Fibroblast of skin of right biceps (primary cell): ENCODE measurements around the gene SNAPC4.

Source experiments
- DNase-seq: peaks from one replicate; pipeline ENCODE4 v3.0.0-alpha.2; 2013

SNAPC4 gene, protein sequence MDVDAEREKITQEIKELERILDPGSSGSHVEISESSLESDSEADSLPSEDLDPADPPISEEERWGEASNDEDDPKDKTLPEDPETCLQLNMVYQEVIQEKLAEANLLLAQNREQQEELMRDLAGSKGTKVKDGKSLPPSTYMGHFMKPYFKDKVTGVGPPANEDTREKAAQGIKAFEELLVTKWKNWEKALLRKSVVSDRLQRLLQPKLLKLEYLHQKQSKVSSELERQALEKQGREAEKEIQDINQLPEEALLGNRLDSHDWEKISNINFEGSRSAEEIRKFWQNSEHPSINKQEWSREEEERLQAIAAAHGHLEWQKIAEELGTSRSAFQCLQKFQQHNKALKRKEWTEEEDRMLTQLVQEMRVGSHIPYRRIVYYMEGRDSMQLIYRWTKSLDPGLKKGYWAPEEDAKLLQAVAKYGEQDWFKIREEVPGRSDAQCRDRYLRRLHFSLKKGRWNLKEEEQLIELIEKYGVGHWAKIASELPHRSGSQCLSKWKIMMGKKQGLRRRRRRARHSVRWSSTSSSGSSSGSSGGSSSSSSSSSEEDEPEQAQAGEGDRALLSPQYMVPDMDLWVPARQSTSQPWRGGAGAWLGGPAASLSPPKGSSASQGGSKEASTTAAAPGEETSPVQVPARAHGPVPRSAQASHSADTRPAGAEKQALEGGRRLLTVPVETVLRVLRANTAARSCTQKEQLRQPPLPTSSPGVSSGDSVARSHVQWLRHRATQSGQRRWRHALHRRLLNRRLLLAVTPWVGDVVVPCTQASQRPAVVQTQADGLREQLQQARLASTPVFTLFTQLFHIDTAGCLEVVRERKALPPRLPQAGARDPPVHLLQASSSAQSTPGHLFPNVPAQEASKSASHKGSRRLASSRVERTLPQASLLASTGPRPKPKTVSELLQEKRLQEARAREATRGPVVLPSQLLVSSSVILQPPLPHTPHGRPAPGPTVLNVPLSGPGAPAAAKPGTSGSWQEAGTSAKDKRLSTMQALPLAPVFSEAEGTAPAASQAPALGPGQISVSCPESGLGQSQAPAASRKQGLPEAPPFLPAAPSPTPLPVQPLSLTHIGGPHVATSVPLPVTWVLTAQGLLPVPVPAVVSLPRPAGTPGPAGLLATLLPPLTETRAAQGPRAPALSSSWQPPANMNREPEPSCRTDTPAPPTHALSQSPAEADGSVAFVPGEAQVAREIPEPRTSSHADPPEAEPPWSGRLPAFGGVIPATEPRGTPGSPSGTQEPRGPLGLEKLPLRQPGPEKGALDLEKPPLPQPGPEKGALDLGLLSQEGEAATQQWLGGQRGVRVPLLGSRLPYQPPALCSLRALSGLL (N-terminal part only)

DNA sequence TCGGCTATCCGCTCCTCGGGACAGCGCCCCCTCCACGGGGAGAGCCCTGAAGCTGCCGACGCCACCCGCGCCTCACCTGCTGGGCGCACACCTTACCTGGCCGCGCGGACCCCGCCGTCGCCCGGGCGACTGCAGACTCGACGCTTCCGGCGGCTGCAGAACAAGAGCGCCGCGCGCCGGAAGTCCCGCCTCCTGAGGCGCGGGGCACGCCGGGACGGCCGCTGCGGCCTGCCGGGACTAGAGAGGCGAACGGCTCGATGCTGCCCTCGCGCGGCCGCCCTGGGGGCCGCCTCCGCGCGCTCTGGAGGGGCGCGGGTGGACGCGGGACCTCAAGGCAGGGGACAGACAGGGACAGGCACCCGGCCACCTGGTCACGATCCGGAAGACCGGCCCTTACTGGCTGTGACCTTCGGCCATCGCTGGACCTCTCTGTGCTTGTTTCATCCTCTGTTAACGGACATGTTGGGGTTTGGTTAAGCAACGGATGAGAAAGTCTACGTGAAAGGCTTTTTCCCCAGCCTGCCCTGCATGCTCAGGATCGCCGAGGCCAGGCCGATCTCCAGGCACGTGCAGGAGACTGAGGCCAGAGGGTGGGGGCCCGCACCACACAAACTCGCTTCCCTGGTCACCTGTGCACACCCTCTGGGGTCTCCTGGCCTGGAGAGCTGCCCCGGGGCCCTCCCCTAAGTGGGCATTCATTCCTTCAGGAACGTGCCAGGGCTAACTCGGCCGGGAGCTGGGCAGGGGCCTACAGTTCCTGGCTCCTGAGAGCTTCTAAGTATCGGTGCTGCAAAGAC, at the start of gene SNAPC4:
Gene SNAPC4, minus strand, starts transcription at position 133 of the 797 bp plus-strand sequence. CDS start 1,742 bp downstream, outside the sequence.
- peak; percentile 84 for DNase-seq

DNA sequence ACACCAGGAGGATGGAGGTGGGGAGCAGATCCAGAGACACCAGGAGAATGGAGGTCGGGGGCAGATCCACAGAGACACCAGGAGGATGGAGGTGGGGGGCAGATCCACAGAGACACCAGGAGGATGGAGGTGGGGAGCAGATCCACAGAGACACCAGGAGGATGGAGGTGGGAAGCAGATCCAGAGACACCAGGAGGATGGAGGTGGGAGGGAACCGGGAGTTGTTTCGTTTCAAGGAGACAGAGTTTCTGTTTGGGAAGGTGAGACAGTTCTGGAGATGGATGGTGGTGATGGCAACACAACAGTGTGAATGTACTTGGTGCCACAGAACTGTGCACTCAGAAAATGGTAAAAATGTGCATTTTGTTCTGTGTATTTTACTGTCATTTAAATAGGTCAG, 48.7 kb upstream of the SNAPC4 start:
- DNase-seq, result no peak

DNA sequence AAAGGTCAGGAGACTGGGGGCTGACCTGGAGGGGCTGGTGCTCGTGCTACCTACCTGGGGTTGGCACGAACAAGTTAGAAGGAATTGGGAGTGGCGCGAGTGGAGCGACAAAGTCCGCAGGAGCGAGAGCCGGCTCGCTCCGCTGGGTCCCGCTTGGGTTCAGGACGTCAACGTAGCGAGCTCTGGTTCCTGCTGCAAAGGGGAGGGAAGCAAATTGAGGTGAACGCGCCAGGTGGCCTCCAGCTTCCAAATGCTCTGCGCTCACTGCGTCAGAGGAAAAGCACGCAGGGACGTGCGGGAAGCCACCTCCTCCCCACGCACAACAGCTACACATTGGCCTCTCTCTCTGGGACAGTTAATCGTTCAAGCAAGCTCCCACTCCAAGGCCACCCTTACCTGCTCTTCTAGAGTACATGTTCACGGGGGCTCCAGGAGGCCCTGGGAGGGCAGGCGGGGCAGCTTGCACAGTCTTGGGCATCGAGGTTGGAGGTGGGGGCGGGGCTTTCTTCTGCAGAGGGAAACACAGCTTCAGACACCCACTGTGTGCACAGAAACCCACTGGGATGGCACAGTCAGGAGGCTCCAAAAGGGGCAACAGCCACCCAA, 47.3 kb upstream of the SNAPC4 start:
- no peak for DNase-seq

DNA sequence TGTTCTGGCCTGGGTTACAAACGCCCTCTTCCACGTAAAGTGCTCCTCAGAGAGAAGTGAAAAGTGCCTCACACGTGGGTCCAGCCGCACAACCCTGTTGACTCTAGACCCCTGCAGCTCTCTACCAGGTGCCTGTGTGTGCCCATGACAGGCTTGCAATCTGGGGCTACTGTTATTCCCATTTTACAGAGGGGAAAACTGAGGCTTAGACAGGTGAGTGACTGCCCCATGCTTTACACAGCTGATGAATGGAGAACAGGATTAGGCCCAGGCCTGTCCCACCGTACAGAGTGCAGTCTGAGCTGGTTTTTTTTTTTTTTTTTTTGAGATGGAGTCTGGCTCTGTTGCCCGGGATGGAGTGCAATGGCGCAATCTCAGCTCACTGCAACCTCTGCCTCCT, 45.8 kb upstream of the SNAPC4 start:
- DNase-seq, result no peak

DNA sequence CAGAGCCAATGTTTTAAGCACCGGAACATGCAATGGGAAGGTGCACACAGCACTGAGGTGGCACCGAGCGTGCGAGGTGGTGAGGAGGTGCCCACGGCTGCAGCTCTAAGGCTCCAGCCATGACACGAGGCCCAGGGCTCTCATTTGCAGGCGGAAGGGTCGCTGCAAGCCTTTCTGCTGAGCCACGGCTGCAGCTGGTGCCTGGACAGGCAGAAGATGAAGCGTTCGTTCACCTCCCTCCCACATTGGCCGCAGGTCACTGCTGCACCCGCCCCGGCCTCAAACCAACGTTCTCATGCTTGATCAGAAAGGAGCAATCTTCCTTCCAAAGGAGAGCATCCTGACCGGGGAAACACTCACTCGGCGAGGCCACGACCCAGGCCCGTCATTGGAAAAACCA, 44.1 kb upstream of the SNAPC4 start:
- DNase-seq, result no peak

DNA sequence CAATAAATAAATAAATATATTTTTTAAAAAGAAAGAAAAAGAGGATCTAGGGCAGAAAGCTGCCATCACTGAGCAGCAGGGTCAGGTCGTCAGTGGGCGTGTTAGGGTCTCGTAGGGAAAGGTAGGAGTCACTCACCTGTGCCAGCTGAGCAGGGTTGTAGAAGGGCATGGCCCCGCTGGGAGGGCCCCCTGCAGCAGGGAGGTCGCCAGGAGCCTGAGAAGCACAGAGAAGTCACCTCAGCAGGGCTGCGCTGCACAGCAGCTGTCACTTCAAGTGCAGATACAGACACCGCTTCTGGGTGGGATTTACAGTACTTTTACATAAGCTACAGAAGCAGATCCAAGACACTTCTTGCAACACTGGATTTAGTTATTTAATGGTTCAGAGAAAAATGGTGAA, 43.7 kb upstream of the SNAPC4 start:
- DNase-seq, result no peak

DNA sequence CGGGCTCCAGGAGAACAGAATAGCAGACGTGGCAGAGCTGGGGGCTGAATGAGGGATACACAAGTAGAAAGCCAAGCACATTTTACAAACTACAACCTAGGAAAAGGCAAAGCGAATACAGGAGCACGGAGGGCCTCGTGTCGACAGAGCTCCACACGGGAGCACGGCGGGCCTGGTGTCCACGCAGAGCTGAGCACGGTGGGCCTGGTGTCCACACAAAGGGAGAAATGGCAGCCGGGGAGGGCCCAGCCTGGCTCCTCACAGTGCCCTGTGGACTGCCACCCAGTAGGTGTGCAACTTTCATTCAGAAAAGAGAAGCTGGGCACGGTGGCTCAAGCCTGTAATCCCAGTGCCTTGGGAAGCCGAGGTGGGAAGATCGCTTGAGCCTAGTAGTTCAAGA, 43.1 kb upstream of the SNAPC4 start:
- DNase-seq, result no peak

DNA sequence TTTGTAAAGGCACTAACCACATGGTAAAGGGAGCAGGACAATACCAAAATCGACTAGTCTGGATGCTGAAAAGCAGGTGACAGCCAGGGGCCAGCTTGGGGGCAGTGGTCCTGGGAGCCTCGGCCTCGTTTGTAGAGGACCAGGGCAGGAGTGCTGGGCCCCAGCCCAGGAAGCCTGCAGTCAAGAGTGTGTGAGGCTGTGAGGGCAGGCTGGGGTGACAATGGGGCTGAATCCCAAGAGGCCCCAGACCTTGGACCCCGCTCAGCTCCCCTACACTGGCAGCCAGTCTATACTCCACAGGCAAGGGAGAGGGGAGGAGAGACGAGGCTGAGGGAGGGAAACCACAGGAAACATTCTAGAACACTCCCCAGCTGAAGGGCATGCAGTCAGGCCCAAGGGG, 42.3 kb upstream of the SNAPC4 start:
- DNase-seq, result no peak

DNA sequence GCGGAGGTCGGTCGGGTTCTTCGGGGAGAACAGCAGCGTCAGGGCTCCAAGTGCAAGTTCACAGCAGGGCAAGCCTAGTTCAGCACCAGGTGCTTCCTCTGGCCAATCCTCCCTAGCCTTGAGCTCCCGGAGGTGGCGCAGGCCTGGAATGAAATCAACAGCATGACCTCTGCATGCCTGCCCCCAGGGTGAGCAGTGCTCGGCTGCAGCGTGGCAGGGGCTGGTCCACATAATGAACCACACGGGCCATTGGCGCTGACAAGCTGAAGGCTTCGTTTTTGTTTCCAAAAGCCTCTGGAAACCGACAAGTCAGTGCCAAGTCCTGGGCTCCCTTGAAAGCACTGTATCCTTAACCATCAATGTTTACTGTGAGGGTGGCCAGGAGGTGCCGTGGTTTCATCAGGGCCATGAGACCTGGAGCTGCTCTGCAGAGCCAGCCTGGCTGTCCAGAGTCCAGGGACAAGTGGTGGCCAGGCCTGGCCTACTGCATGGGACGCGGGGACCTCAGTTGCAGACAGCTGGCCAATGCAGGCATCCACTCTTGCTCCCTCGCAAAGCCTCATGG, 41.8 kb upstream of the SNAPC4 start:
- DNase-seq, result no peak

DNA sequence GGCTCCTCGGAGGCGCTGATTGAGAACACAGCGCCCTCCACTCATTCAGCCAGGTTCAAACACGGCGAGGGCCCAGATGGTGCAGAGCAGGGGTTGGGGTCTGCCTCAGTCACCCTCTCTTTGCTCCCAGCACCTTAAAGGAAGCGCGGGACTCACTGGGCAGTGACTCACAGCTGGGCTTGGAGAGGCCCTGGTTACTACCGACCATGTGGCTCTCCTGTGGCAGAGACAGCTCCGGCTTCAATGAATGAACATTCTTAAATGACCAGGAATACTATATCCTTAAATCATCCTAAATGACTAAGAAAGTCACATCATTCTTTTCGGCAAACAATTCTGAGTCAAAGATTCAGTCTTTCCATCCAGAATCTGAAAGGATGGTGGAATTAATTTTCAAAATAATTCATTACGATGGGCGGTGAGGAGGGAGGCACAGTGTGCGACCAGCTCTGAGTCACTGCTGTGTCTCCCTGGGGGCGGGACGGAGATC, 41.3 kb upstream of the SNAPC4 start:
- DNase-seq, result no peak

DNA sequence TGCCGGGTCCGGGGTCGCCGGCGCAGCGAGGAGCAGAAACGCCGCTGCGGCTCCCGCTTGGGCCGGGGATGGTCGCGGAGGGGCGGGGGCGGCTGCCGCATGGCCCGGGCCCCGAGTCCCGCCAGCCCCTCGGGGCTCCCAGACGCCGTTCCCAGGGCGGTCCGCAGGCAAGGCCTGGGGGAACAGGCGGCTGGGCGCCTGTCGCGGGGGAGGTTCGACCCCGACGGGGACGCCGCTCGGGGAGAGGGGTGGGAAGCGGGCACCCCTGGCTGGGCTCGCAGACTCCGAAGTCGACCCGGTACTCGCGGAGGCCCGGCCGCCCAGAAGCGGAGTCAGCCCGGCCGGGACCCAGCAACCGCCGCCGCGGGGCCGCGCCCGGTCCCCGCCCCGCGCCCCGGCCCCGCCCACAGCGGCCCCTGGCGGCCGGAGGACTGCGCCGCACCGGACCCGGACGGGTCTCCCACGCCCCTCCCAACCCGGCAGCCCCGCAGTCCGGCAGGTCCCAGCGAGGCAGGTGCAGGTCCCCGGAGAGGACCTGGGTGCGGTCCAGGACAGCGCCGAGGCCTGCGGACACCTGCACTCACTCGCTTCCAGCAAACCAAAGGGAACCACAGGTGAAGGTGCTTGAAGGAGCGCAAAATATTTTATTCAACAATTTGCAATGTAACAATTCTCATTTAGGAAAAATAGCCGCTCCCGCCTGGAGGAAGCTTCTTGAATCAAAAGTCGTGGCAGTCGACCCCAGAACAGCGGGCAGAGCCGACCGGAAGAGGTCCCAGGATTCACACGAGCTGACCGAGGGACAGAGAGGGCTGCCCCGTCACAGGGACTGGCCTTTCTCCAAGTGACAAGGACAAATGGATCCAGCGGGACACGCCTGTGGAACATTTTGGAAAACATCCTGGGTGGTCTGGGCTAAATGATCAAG, 39.8 kb upstream of the SNAPC4 start, which contains the start of gene INPP5E:
Gene INPP5E, minus strand, starts transcription at position 365 of the 928 bp plus-strand sequence. CDS start 426 bp downstream, outside the sequence.
- peak; percentile 75 for DNase-seq

DNA sequence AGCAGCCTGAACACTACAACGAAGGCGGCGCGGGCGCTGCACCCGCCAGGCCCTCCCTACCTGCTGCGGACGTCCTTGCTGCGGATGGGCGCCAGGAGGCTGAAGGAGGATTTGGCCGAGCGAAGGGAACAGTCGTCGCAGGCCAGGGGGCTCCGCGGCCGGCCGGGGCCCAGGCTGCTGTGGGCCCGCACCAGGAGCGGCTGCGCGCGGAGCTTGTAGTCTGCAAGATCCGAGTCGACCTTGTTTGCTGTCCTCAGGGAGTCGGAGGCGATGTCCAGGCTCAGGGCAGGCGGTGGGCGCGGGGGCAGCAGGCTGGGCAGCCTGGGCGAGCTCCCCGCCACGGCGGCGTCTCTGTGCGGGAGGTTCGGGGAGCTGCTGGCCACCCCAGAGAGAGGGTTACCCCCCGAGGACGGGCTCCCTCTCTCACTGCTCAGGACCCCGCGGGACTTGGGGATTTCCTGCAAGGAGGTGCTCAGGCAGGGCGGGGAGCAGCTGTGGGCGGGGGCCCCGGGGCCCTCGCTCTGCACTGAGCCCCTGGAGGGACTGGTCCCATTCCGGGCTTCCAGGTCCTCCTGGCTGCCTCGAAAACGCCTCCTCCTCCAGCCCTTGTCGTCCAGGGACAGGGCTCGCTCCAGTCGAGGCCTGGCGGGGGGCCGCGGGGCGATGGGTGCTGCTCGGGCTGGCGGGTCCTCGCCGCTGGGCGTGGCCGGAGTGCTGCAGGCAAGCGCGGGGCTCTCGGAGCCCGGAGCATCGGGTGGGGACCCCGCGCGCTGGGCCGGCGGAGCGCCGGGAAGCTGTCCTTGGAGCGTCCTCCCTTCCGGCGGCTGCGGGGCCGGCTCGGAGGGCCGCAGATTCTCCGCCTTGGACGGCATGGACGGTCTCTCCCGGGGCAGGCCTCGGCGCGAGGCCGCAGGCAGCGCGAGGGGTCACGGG, 38.8 kb upstream of the SNAPC4 start:
- peak; percentile 16 for DNase-seq

DNA sequence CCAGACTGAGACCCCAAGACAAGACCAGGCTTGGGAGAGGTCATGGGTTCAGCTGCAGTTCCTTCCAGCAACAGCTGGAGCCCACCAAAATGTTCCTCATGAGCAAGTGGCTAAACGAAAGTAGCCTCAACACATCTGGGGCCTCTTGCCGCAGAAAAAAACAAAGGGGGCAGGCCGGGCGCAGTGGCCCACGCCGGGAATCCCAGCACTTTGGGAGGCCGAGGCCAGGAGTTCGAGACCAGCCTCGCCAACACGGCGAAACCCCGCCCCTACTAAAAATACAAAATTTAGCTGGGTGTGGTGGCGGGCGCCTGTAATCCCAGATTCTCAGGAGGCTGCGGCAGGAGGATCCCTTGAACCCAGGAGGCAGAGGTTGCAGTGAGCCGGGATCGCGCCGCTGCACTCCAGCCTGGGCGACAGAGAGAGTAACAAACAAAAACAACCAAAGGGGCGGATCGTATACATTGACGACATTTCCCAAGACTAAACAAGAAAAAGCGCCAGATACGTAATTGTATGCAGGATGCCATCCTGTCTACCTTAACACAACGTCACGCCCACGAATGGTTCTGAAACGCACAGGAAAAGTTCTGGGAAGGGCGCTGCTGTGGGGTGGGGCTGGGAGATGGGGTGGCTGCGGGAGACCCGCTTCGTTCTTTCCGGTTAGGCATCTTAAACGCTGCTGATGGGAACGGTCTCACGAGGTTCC, 38.0 kb upstream of the SNAPC4 start:
- no peak for DNase-seq

DNA sequence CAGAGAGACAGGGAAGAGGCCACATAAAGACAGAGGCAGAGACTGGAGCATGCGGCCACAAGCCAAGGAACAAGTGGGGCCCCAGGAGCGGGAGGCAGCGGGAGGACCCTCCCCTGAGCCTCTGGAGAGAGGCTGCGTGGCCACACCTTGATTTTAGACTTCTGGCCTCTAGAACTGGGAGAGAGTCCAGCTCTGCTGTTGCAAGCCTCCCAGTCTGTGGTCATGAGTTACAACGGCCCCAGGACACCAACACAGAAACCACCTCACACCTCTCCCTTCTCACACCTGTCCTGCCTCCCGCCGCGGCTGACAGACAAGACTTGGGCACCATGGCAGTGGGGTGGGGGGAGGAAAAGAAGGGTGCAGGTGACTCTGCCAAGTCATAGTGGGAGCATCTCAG, 37.5 kb upstream of the SNAPC4 start:
- peak; percentile 8 for DNase-seq

DNA sequence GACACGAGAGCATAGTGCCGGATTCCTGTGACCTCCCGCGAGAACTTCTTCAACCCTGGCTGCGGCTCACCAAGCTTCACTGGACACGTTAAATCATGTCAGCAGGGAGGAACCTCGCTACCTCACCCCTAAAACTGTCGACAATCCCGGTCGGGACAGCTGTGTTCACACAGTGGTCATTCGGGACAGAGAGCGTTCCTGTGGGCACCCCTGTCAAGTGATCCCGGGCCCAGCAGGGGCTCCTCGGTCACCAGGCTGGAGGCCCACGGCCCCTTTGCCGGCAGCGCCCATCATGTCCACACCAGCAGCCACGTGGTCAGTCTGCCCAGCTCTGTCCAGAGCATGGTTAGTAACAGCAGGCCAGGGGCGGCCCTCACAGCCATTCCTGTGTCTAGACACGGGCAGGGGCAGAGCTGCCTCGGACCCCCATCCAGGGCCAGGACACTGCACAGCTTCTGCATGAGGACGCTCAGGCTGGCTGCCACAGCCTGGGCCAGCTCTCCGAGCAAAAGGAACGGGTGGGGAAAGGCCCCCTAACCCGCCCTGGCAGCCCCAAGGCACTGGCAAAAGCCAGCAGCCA, 36.2 kb upstream of the SNAPC4 start:
- no peak for DNase-seq

DNA sequence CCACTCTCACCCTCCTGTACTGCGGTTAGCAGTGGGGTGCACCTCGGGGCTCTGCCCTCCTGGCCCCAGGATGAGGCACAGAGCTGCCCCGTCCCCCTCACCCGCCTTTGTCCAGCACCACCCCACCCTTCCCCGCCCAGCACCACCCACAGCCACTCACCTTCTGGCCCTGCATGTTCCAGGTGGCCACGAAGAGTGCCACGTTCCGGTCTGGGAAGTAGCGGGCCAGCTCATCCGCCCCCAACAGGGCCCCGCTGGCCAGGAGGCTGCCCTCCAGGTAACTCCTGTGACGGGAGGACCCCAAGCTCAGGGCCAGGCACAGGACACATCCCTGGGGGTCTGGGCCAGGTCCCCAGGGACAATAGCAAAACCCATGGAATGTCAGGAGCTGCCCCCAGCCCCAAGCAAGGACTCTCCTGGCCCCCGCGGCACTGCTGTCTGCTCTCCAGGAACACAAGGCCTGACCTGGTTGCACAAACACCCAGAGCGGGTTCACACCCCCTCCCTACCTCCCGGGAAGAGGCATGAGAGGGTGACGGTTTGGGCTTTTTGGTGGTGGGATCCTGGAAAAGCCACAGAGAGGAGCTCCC, 34.7 kb upstream of the SNAPC4 start:
- no peak for DNase-seq
